Measurements from ENCODE around the gene GRIN2B.

Gene GRIN2B

GRCh38 chr12:13941258-13942249, 39.8 kb downstream of the GRIN2B start:
- H3K9me3 ChIP-seq (replicated peaks; ENCODE audit: insufficient read depth, low read length): no peaks in the 10 kb centered on the region
- no peak overlapping the region for H3K27ac ChIP-seq (ENCODE audit: low read length)
- no peak overlapping the region for H3K9ac ChIP-seq (ENCODE audit: low read length)
- H4K20me1 ChIP-seq (ENCODE audit: insufficient read depth, low read length): no peaks in the 10 kb centered on the region
- H3K4me3 ChIP-seq (ENCODE audit: low read length): no peak overlapping the region
- DNase-seq: peak; percentile 48
- no peaks in the 10 kb centered on the region for H3K4me1 ChIP-seq (ENCODE audit: low read length)
- H3K27me3 ChIP-seq (replicated peaks; ENCODE audit: insufficient read depth, low read length): no peaks in the 10 kb centered on the region
- no peak overlapping the region for H3K4me2 ChIP-seq (ENCODE audit: low read depth, low read length)
- H3K36me3 ChIP-seq (replicated peaks; ENCODE audit: insufficient read depth, low read length): no peaks in the 10 kb centered on the region
- 0 out of 2 replicates have a peak overlapping the region, but pooled peaks have one; percentile 1 for H2AFZ ChIP-seq (ENCODE audit: low read length)
- H3F3A ChIP-seq (ENCODE audit: insufficient read depth, low read length): no peaks in the 10 kb centered on the region
- H3K79me2 ChIP-seq (ENCODE audit: low read length): no peaks in the 10 kb centered on the region
- no peaks in the 10 kb centered on the region for H3K9me2 ChIP-seq (replicated peaks; ENCODE audit: insufficient read depth, low read length)
- TF ChIP-seq EZH2phosphoT487 (IDR thresholded peaks at IDR 0.05; ENCODE audit: low read length): no peak
- peak; percentile 49 for TF ChIP-seq CTCF (IDR thresholded peaks at IDR 0.05; ENCODE audit: low read length)
- no peak for TF ChIP-seq EZH2 (optimal IDR thresholded peaks at IDR 0.05; ENCODE audit: low read depth, low read length)

GRCh38 chr12:13940335-13940865, 41.0 kb downstream of the GRIN2B start:
- Histone ChIP-seq H3K9me3 (replicated peaks; ENCODE audit: insufficient read depth, low read length) (no peaks in the 10 kb centered on the region), H3K4me3 (ENCODE audit: low read length) (no peak overlapping the region), H3K79me2 (ENCODE audit: low read length) (no peaks in the 10 kb centered on the region), H3K4me1 (ENCODE audit: low read length) (no peaks in the 10 kb centered on the region), H3K9me2 (replicated peaks; ENCODE audit: insufficient read depth, low read length) (no peaks in the 10 kb centered on the region), H3K27me3 (replicated peaks; ENCODE audit: insufficient read depth, low read length) (no peaks in the 10 kb centered on the region), H3K36me3 (replicated peaks; ENCODE audit: insufficient read depth, low read length) (no peaks in the 10 kb centered on the region), H2AFZ (ENCODE audit: low read length) (no peak overlapping the region), H3F3A (ENCODE audit: insufficient read depth, low read length) (no peaks in the 10 kb centered on the region), H3K4me2 (ENCODE audit: low read depth, low read length) (no peak overlapping the region), H3K9ac (ENCODE audit: low read length) (no peak overlapping the region), H4K20me1 (ENCODE audit: insufficient read depth, low read length) (no peaks in the 10 kb centered on the region), H3K27ac (ENCODE audit: low read length) (no peak overlapping the region)
- TF ChIP-seq CTCF (IDR thresholded peaks at IDR 0.05; ENCODE audit: low read length) (no peak), EZH2 (optimal IDR thresholded peaks at IDR 0.05; ENCODE audit: low read depth, low read length) (no peak), EZH2phosphoT487 (IDR thresholded peaks at IDR 0.05; ENCODE audit: low read length) (no peak)
- no peak for DNase-seq

GRCh38 chr12:13937735-13938134, 43.7 kb downstream of the GRIN2B start:
- no peaks in the 10 kb centered on the region for H3K36me3 ChIP-seq (replicated peaks; ENCODE audit: insufficient read depth, low read length)
- no peak for DNase-seq
- H3F3A ChIP-seq (ENCODE audit: insufficient read depth, low read length): no peaks in the 10 kb centered on the region
- no peaks in the 10 kb centered on the region for H3K9me2 ChIP-seq (replicated peaks; ENCODE audit: insufficient read depth, low read length)
- no peaks in the 10 kb centered on the region for H3K4me1 ChIP-seq (ENCODE audit: low read length)
- no peak overlapping the region for H3K27ac ChIP-seq (ENCODE audit: low read length)
- no peaks in the 10 kb centered on the region for H3K79me2 ChIP-seq (ENCODE audit: low read length)
- TF ChIP-seq CTCF (IDR thresholded peaks at IDR 0.05; ENCODE audit: low read length): no peak
- TF ChIP-seq EZH2phosphoT487 (IDR thresholded peaks at IDR 0.05; ENCODE audit: low read length): no peak
- no peak for TF ChIP-seq EZH2 (optimal IDR thresholded peaks at IDR 0.05; ENCODE audit: low read depth, low read length)
- H3K9me3 ChIP-seq (replicated peaks; ENCODE audit: insufficient read depth, low read length): no peaks in the 10 kb centered on the region
- H3K9ac ChIP-seq (ENCODE audit: low read length): no peak overlapping the region
- no peaks in the 10 kb centered on the region for H4K20me1 ChIP-seq (ENCODE audit: insufficient read depth, low read length)
- no peak overlapping the region for H3K4me2 ChIP-seq (ENCODE audit: low read depth, low read length)
- no peak overlapping the region for H3K4me3 ChIP-seq (ENCODE audit: low read length)
- H3K27me3 ChIP-seq (replicated peaks; ENCODE audit: insufficient read depth, low read length): no peaks in the 10 kb centered on the region
- H2AFZ ChIP-seq (ENCODE audit: low read length): no peak overlapping the region
